T-helper 22 cell (primary cell): ENCODE data around the gene COL27A1.
"Not testable (repeated sequence)": the region's sequence is repeated elsewhere in the genome, so short reads cannot be mapped to it uniquely, and the experiment has no call there.

Experiments
- DNase-seq: peaks from one replicate; pipeline ENCODE4 v3.0.0-alpha.2; 2020; ENCODE audit warnings: low read depth

The COL27A1 gene

GRCh38 chr9:114123031-114123977 lies 32.0 kb upstream of the COL27A1 start:
- DNase-seq = no peak

- no peak for DNase-seq
Measured at GRCh38 chr9:114124138-114124537, 31.2 kb upstream of the COL27A1 start.

- DNase-seq = no peak
Measured at GRCh38 chr9:114124666-114125475, 30.5 kb upstream of the COL27A1 start.

GRCh38 chr9:114125476-114126013 lies 29.8 kb upstream of the COL27A1 start:
- no peak for DNase-seq

- no peak for DNase-seq
Measured at GRCh38 chr9:114126247-114127060, 28.9 kb upstream of the COL27A1 start.

GRCh38 chr9:114128759-114129158 lies 26.6 kb upstream of the COL27A1 start:
- not testable (repeated sequence) for DNase-seq

GRCh38 chr9:114130141-114130540 lies 25.2 kb upstream of the COL27A1 start:
- no peak for DNase-seq

- no peak for DNase-seq
Measured at GRCh38 chr9:114130624-114131277, 24.6 kb upstream of the COL27A1 start.

GRCh38 chr9:114131808-114132549 lies 23.4 kb upstream of the COL27A1 start:
- no peak for DNase-seq

- no peak for DNase-seq
Measured at GRCh38 chr9:114132550-114132918, 22.8 kb upstream of the COL27A1 start.

- no peak for DNase-seq
Measured at GRCh38 chr9:114134827-114135396, 20.4 kb upstream of the COL27A1 start.

GRCh38 chr9:114137831-114138230 lies 17.5 kb upstream of the COL27A1 start:
- DNase-seq = no peak

GRCh38 chr9:114138552-114138971 lies 16.8 kb upstream of the COL27A1 start:
- DNase-seq = no peak

- DNase-seq = no peak
Measured at GRCh38 chr9:114139071-114139470, 16.3 kb upstream of the COL27A1 start.

GRCh38 chr9:114140401-114140800 lies 14.9 kb upstream of the COL27A1 start:
- no peak for DNase-seq

GRCh38 chr9:114140850-114141249 lies 14.5 kb upstream of the COL27A1 start:
- no peak for DNase-seq

GRCh38 chr9:114141553-114142402 lies 13.6 kb upstream of the COL27A1 start:
- DNase-seq = no peak

- no peak for DNase-seq
Measured at GRCh38 chr9:114143234-114143633, 12.1 kb upstream of the COL27A1 start.

- no peak for DNase-seq
Measured at GRCh38 chr9:114146735-114147134, 8.6 kb upstream of the COL27A1 start.
